ENCODE data around the gene SAMHD1.

SAMHD1 gene

GRCh38 chr20:36856691-36857635 is 94.5 kb downstream of the SAMHD1 start:
- TF ChIP-seq CTCF (IDR thresholded peaks at IDR 0.05), result no peak
- H3K27me3 ChIP-seq (ENCODE audit: control insufficient read depth, insufficient read depth, low read length), result no peaks in the 10 kb centered on the region
- no peak overlapping the region for H3K4me2 ChIP-seq (ENCODE audit: low read length)
- H3K36me3 ChIP-seq (ENCODE audit: control insufficient read depth, insufficient read depth, low read length), result no peaks in the 10 kb centered on the region
- peak overlapping the region; percentile 42 for H3K27ac ChIP-seq
- peaks cover 81% of the 10 kb centered on the region for H3K79me2 ChIP-seq
- H3K4me3 ChIP-seq (ENCODE audit: low read depth, low read length), result no peak overlapping the region
- no peak overlapping the region for H2AFZ ChIP-seq
- H3K9me3 ChIP-seq (ENCODE audit: control insufficient read depth, low read length), result no peaks in the 10 kb centered on the region
- H3K4me1 ChIP-seq, result peaks cover 3% of the 10 kb centered on the region
- no peak overlapping the region for H3K9ac ChIP-seq

- Histone ChIP-seq H3K79me2 (peaks cover 84% of the 10 kb centered on the region), H3K9ac (no peak overlapping the region), H3K9me3 (ENCODE audit: control insufficient read depth, low read length) (no peaks in the 10 kb centered on the region), H3K4me2 (ENCODE audit: low read length) (no peak overlapping the region), H3K4me3 (ENCODE audit: low read depth, low read length) (no peak overlapping the region), H3K4me1 (no peaks in the 10 kb centered on the region), H2AFZ (no peak overlapping the region), H3K36me3 (ENCODE audit: control insufficient read depth, insufficient read depth, low read length) (no peaks in the 10 kb centered on the region), H3K27ac (peak overlapping the region; percentile 42), H3K27me3 (ENCODE audit: control insufficient read depth, insufficient read depth, low read length) (no peaks in the 10 kb centered on the region)
- TF ChIP-seq CTCF (IDR thresholded peaks at IDR 0.05), result no peak
These were observed 95.3 kb downstream of the SAMHD1 start for GRCh38 chr20:36856195-36856594.

- Histone ChIP-seq H3K9ac (no peak overlapping the region), H3K4me2 (ENCODE audit: low read length) (no peak overlapping the region), H3K36me3 (ENCODE audit: control insufficient read depth, insufficient read depth, low read length) (no peaks in the 10 kb centered on the region), H2AFZ (no peak overlapping the region), H3K27me3 (ENCODE audit: control insufficient read depth, insufficient read depth, low read length) (no peaks in the 10 kb centered on the region), H3K4me3 (ENCODE audit: low read depth, low read length) (no peak overlapping the region), H3K79me2 (peaks cover 80% of the 10 kb centered on the region), H3K27ac (peak overlapping the region; percentile 24), H3K4me1 (no peaks in the 10 kb centered on the region), H3K9me3 (ENCODE audit: control insufficient read depth, low read length) (no peaks in the 10 kb centered on the region)
- no peak for TF ChIP-seq CTCF (IDR thresholded peaks at IDR 0.05)
These were observed 96.3 kb downstream of the SAMHD1 start for GRCh38 chr20:36855241-36855657.

- H3K4me3 ChIP-seq (ENCODE audit: low read depth, low read length), result no peak overlapping the region
- H3K27ac ChIP-seq, result peak overlapping the region; percentile 24
- no peaks in the 10 kb centered on the region for H3K27me3 ChIP-seq (ENCODE audit: control insufficient read depth, insufficient read depth, low read length)
- no peak overlapping the region for H2AFZ ChIP-seq
- no peak for TF ChIP-seq CTCF (IDR thresholded peaks at IDR 0.05)
- no peaks in the 10 kb centered on the region for H3K4me1 ChIP-seq
- peaks cover 78% of the 10 kb centered on the region for H3K79me2 ChIP-seq
- no peak overlapping the region for H3K4me2 ChIP-seq (ENCODE audit: low read length)
- no peak overlapping the region for H3K9ac ChIP-seq
- no peaks in the 10 kb centered on the region for H3K9me3 ChIP-seq (ENCODE audit: control insufficient read depth, low read length)
- H3K36me3 ChIP-seq (ENCODE audit: control insufficient read depth, insufficient read depth, low read length), result no peaks in the 10 kb centered on the region
These were observed 96.9 kb downstream of the SAMHD1 start for GRCh38 chr20:36854348-36855240.
